HCT116 (cell line): Measurements from ENCODE around the gene TMEM256. TPM values are rescaled to one million over a fixed set of nuclear protein-coding genes. Genes with fewer than 3 reads are reported as not detected.

ENCODE experiments used
- ATAC-seq: fragments of 200-7000 bp; cut with Tn5 transposase; 2 replicates; pipeline ENCODE4 v1.9.1; 2020; ENCODE audit warnings: mild to moderate bottlenecking, moderate library complexity
- BruUV-seq: library from RNA; stranded (reverse); fragments of 400-500 nt; replicated peaks from 2 replicates; lab custom pipeline; 2021; lab: Mats Ljungman, UMichigan
- CTCF ChIA-PET: fragments of 300-600 bp; sonication (Branson Sonifier 250); formaldehyde crosslinking; loops from one replicate; lab custom pipeline; 2021; ENCODE audit warnings: antibody characterized with exemption; lab: Charles Lee
- POLR2A ChIA-PET: fragments of 300-600, 350-600 bp; sonication (Branson Sonifier 250); formaldehyde crosslinking; loops from one replicate; lab custom pipeline; 2021; ENCODE audit warnings: antibody characterized with exemption; lab: Charles Lee
- RAD21 ChIA-PET, 2 experiments: fragments of 300-600 bp; sonication (Branson Sonifier 250); formaldehyde crosslinking; loops; one replicate each; lab custom pipeline; 2023; ENCODE audit warnings: low total read pairs in 2 of 2; ENCODE audit not compliant: uncharacterized antibody in 2 of 2, unreplicated experiment in 2 of 2, low non-redundant PET in 1 of 2; lab: Charles Lee
- DNase-seq: peaks from one replicate; pipeline ENCODE4 v3.0.0-alpha.2; 2010; ENCODE audit warnings: low read depth, low spot score
- H2AFZ ChIP-seq: fragments of 200-600 bp; shearing (Covaris generic), sonication (generic); 2 replicates; pipeline ENCODE4 v1.6.1; 2017; ENCODE audit warnings: low read depth, mixed run types, mixed read lengths, antibody characterized with exemption, low read length; ENCODE audit not compliant: poor library complexity, severe bottlenecking
- H3K27ac ChIP-seq: 2 replicates; pipeline ENCODE4 v1.5.1; 2012; ENCODE audit warnings: low read depth, low read length
- H3K27me3 ChIP-seq: fragments of 200-600 bp; sonication (generic); 2 replicates; pipeline ENCODE4 v1.6.1; 2016; ENCODE audit warnings: mixed run types, low read length, mixed read lengths; ENCODE audit not compliant: insufficient read depth
- H3K36me3 ChIP-seq, 2 experiments: fragments of 200-500 bp in 1 of 2; fragments of 200-600 bp in 1 of 2; sonication (Bioruptor generic) in 1 of 2; sonication (generic) in 1 of 2; 2 replicates each; pipeline versions ENCODE4 v1.5.1 to v1.6.1; 2014 to 2016; ENCODE audit warnings: low read length in 2 of 2, inconsistent platforms in 1 of 2, mixed read lengths in 1 of 2, mixed run types in 1 of 2; ENCODE audit not compliant: insufficient read depth in 2 of 2, control insufficient read depth in 1 of 2
- H3K4me1 ChIP-seq, 2 experiments: fragments of 200-600 bp in 1 of 2; sonication (generic) in 1 of 2; 2 replicates each; pipeline versions ENCODE4 v1.5.1 to v1.6.1; 2012 to 2017; ENCODE audit warnings: low read length in 2 of 2, inconsistent platforms in 1 of 2, mild to moderate bottlenecking in 1 of 2, mixed read lengths in 1 of 2, mixed run types in 1 of 2, moderate library complexity in 1 of 2; ENCODE audit not compliant: insufficient read depth in 2 of 2, control insufficient read depth in 1 of 2
- H3K4me2 ChIP-seq: fragments of 200-600 bp; sonication (generic); 2 replicates; pipeline ENCODE4 v1.6.1; 2017; ENCODE audit warnings: mixed run types, low read length, mixed read lengths
- H3K4me3 ChIP-seq, 2 experiments: fragments of 200-600 bp in 1 of 2; sonication (generic) in 1 of 2; replicated peaks in 1 of 2; 2 replicates each; pipeline ENCODE4 v1.5.1; 2011 to 2016; ENCODE audit warnings: low read length in 2 of 2, control low read depth in 1 of 2, low read depth in 1 of 2, mild to moderate bottlenecking in 1 of 2, mixed read lengths in 1 of 2, mixed run types in 1 of 2
- H3K79me2 ChIP-seq: fragments of 200-600 bp; sonication (generic); 2 replicates; pipeline ENCODE4 v1.6.1; 2017; ENCODE audit warnings: mild to moderate bottlenecking, mixed run types, low read length, moderate library complexity, mixed read lengths; ENCODE audit not compliant: insufficient read depth
- H3K9ac ChIP-seq: fragments of 200-600 bp; sonication (generic); 2 replicates; pipeline ENCODE4 v1.6.1; 2016; ENCODE audit warnings: low read length, mixed read lengths
- H3K9me2 ChIP-seq: fragments of 200-600 bp; sonication (generic), shearing (Covaris generic); 2 replicates; pipeline ENCODE4 v1.6.1; 2017; ENCODE audit warnings: mixed run types, mild to moderate bottlenecking, moderate library complexity; ENCODE audit not compliant: insufficient read depth
- H3K9me3 ChIP-seq, 2 experiments: fragments of 200-500 bp in 1 of 2; fragments of 200-600 bp in 1 of 2; sonication (Bioruptor generic) in 1 of 2; sonication (generic) in 1 of 2; 2 replicates each; pipeline ENCODE4 v1.6.1; 2014 to 2017; ENCODE audit warnings: low read length in 2 of 2, mixed read lengths in 2 of 2, inconsistent platforms in 1 of 2, low read depth in 1 of 2, mild to moderate bottlenecking in 1 of 2, mixed run types in 1 of 2, moderate library complexity in 1 of 2; ENCODE audit not compliant: control insufficient read depth in 1 of 2, insufficient read depth in 1 of 2
- H4K20me1 ChIP-seq: fragments of 200-600 bp; sonication (generic), shearing (Covaris generic); 2 replicates; pipeline ENCODE4 v1.6.1; 2017; ENCODE audit warnings: mixed run types, mild to moderate bottlenecking, moderate library complexity; ENCODE audit not compliant: insufficient read depth
- CBX3 ChIP-seq: IDR thresholded peaks from 2 replicates; pipeline ENCODE4 v1.6.1; 2012; ENCODE audit warnings: low read depth
- CEBPB ChIP-seq: IDR thresholded peaks from 2 replicates; pipeline ENCODE4 v1.6.1; 2012; ENCODE audit warnings: low read depth
- EZH2 ChIP-seq: fragments of 200-600 bp; sonication (generic); IDR thresholded peaks from 2 replicates; pipeline ENCODE4 v1.6.1; 2017; ENCODE audit warnings: antibody characterized with exemption, mixed run types
- EZH2phosphoT487 ChIP-seq: fragments of 200-600 bp; IDR thresholded peaks from 2 replicates; pipeline ENCODE4 v1.6.1; 2018; ENCODE audit warnings: antibody characterized with exemption, borderline replicate concordance
- FOSL1 ChIP-seq: IDR thresholded peaks from 2 replicates; pipeline ENCODE4 v1.6.1; 2012; ENCODE audit warnings: low read depth
- JUND ChIP-seq: IDR thresholded peaks from 2 replicates; pipeline ENCODE4 v1.6.1; 2012
- POLR2A ChIP-seq: IDR thresholded peaks from 2 replicates; pipeline ENCODE4 v1.7.0; 2011; ENCODE audit warnings: borderline replicate concordance; ENCODE audit not compliant: insufficient read depth, insufficient read length; ENCODE audit errors: extremely low read depth
- POLR2AphosphoS5 ChIP-seq: IDR thresholded peaks from 2 replicates; pipeline ENCODE4 v1.6.1; 2011; ENCODE audit warnings: mild to moderate bottlenecking, low read depth, low read length, moderate library complexity
- SIN3A ChIP-seq: IDR thresholded peaks from 2 replicates; pipeline ENCODE4 v1.6.1; 2012; ENCODE audit warnings: low read depth
- SP1 ChIP-seq: IDR thresholded peaks from 2 replicates; pipeline ENCODE4 v1.6.1; 2012; ENCODE audit warnings: low read depth
- SRF ChIP-seq: IDR thresholded peaks from 2 replicates; pipeline ENCODE4 v1.6.1; 2012; ENCODE audit warnings: low read depth
- TCF7L2 ChIP-seq: IDR thresholded peaks from 2 replicates; pipeline ENCODE4 v1.7.0; 2011; ENCODE audit warnings: borderline replicate concordance, inconsistent platforms; ENCODE audit not compliant: insufficient read depth, insufficient read length; ENCODE audit errors: extremely low read depth
- YY1 ChIP-seq: IDR thresholded peaks from 2 replicates; pipeline ENCODE4 v1.6.1; 2011; ENCODE audit warnings: low read length, low read depth, moderate library complexity, mild to moderate bottlenecking; ENCODE audit not compliant: insufficient replicate concordance; ENCODE audit errors: extremely low read depth
- ZNF274 ChIP-seq: fragments of 200-500 bp; sonication (Bioruptor generic); IDR thresholded peaks from 2 replicates; pipeline ENCODE4 v1.6.1; 2014; ENCODE audit warnings: mild to moderate bottlenecking, low read depth, low read length, inconsistent platforms
- intact Hi-C: fragments of 100-400 bp; cut with micrococcal nuclease; formaldehyde crosslinking; loops from 2 replicates; pipeline ENCODE4 v1.10.0; 2022
- total RNA-seq: library from RNA; stranded (reverse); gene quantifications from one replicate; pipeline ENCODE4 v1.2.1, GENCODE V29; 2021; ENCODE audit not compliant: unreplicated experiment
- TF ChIP-seq, protein P1 (sequence below): IDR thresholded peaks from 2 replicates; pipeline ENCODE4 v1.6.1; 2012
- TF ChIP-seq, protein P2 (sequence below): IDR thresholded peaks from 2 replicates; pipeline ENCODE4 v1.6.1; 2012
- TF ChIP-seq, protein P3 (sequence below): IDR thresholded peaks from 2 replicates; pipeline ENCODE4 v1.6.1; 2011; ENCODE audit warnings: mild to moderate bottlenecking, low read length, moderate library complexity; ENCODE audit not compliant: insufficient replicate concordance; ENCODE audit errors: extremely low read depth
- TF ChIP-seq, protein P4 (sequence below): IDR thresholded peaks from 2 replicates; pipeline ENCODE4 v1.6.1; 2012; ENCODE audit warnings: low read depth

Gene TMEM256
- total RNA-seq, 1 experiment from 2014 or later: 110 TPM

DNA sequence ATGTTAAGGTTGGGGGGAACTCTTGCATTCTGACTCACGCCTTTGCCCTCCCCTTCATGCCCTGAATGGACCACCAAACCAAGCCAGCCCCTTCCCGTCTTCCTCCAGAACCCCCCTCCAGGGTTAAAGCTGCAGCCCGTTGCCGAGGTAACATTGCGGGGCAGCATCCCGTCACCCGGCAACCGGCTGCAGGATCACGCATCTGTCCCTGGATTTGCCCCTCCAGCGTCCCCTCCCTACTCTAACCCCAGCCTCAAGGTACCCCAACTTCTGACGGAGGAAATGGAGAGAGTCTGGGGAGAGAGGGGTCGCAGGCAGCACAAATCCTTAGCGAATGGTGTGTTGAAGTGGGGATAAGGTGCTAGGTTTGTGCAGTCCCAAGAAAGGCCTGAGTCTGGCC, 3.2 kb upstream of the TMEM256 start (continued):
- no peak for TF ChIP-seq POLR2AphosphoS5
- no peak for TF ChIP-seq FOSL1
- TF ChIP-seq, all 23 proteins: peak for 0

DNA sequence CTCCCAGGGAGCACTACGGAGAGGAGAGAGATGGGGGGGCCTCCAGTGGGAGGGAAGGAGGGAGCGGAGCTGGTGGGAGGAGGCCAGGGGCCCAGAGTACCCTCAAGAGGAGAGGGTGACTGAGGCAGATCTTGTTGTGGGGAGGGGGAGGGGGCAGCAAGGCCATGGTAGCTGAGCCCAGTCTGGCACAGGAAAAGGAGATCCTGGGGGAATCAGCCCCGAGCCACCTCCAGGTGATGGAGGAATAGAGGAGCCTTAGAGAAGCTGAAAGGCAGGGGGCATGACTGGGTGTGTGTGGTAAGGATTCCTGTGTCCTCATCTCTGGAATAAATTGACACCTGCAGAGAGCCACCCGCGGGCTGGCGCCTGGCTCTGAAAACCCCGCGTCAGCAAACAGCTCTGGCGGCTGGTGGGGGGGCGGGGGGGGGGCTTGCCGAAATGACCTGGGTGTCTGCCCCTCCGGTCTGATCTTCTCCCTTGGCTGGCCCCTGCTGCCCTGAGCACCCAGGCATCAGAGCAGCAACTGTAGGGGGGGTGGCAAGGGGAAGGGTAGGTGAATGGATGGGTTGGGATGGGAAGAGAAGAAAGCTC, 2.4 kb upstream of the TMEM256 start:
- Histone ChIP-seq H3K9me3 (no peaks in the 10 kb centered on the region), H3K36me3 (peaks cover 0 to 6% of the 10 kb centered on the region in 2 experiments; a peak in 1 of 4 replicates), H3K4me2 (peak overlapping the region; percentile 81), H3K9me2 (no peaks in the 10 kb centered on the region), H3K4me3 (no peak overlapping the region; a peak in 1 of 4 replicates)
- no peak for DNase-seq
- no peak for ATAC-seq
- TF ChIP-seq EZH2phosphoT487 (no peak), EZH2 (no peak), SP1 (no peak), ZNF274 (no peak), CBX3 (no peak), FOSL1 (no peak), TCF7L2 (no peak), SRF (no peak), YY1 (no peak), SIN3A (no peak), CEBPB (no peak), JUND (no peak), POLR2A (no peak)
- TF ChIP-seq, protein P1, sequence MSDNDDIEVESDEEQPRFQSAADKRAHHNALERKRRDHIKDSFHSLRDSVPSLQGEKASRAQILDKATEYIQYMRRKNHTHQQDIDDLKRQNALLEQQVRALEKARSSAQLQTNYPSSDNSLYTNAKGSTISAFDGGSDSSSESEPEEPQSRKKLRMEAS: no peak
- TF ChIP-seq, protein P2, sequence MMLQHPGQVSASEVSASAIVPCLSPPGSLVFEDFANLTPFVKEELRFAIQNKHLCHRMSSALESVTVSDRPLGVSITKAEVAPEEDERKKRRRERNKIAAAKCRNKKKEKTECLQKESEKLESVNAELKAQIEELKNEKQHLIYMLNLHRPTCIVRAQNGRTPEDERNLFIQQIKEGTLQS: no peak
- TF ChIP-seq, protein P3, sequence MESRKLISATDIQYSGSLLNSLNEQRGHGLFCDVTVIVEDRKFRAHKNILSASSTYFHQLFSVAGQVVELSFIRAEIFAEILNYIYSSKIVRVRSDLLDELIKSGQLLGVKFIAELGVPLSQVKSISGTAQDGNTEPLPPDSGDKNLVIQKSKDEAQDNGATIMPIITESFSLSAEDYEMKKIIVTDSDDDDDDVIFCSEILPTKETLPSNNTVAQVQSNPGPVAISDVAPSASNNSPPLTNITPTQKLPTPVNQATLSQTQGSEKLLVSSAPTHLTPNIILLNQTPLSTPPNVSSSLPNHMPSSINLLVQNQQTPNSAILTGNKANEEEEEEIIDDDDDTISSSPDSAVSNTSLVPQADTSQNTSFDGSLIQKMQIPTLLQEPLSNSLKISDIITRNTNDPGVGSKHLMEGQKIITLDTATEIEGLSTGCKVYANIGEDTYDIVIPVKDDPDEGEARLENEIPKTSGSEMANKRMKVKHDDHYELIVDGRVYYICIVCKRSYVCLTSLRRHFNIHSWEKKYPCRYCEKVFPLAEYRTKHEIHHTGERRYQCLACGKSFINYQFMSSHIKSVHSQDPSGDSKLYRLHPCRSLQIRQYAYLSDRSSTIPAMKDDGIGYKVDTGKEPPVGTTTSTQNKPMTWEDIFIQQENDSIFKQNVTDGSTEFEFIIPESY: no peak
- TF ChIP-seq, protein P4, sequence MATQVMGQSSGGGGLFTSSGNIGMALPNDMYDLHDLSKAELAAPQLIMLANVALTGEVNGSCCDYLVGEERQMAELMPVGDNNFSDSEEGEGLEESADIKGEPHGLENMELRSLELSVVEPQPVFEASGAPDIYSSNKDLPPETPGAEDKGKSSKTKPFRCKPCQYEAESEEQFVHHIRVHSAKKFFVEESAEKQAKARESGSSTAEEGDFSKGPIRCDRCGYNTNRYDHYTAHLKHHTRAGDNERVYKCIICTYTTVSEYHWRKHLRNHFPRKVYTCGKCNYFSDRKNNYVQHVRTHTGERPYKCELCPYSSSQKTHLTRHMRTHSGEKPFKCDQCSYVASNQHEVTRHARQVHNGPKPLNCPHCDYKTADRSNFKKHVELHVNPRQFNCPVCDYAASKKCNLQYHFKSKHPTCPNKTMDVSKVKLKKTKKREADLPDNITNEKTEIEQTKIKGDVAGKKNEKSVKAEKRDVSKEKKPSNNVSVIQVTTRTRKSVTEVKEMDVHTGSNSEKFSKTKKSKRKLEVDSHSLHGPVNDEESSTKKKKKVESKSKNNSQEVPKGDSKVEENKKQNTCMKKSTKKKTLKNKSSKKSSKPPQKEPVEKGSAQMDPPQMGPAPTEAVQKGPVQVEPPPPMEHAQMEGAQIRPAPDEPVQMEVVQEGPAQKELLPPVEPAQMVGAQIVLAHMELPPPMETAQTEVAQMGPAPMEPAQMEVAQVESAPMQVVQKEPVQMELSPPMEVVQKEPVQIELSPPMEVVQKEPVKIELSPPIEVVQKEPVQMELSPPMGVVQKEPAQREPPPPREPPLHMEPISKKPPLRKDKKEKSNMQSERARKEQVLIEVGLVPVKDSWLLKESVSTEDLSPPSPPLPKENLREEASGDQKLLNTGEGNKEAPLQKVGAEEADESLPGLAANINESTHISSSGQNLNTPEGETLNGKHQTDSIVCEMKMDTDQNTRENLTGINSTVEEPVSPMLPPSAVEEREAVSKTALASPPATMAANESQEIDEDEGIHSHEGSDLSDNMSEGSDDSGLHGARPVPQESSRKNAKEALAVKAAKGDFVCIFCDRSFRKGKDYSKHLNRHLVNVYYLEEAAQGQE: no peak
- TF ChIP-seq, all 23 proteins: peak for 0
- H3K4me1 ChIP-seq: peaks cover 17 to 29% of the 10 kb centered on the region in 2 experiments
- H3K27ac ChIP-seq: no peak overlapping the region
- no TSS peak for BruUV-seq
- ChIA-PET CTCF (interaction anchor here (1.1 kb wide), 1 partner anchor 31 kb away, joined by 4 read pairs; no protein-coding TSS in a partner anchor), RAD21 (no interaction called here), POLR2A (interaction anchor here (0.6 kb wide), 1 partner anchor 140 kb away, joined by 6 read pairs; no protein-coding TSS in a partner anchor)
- H3K79me2 ChIP-seq: peaks cover 8% of the 10 kb centered on the region
- no peaks in the 10 kb centered on the region for H4K20me1 ChIP-seq
- no peak overlapping the region for H2AFZ ChIP-seq
- H3K27me3 ChIP-seq: no peaks in the 10 kb centered on the region
- peak overlapping the region; percentile 84; the same call in 1 of the 2 replicates for H3K9ac ChIP-seq
- intact Hi-C loops: no loop called here
